Hepatocyte (in vitro differentiated cells): Measurements from ENCODE around the gene SLC16A8. TPM values are rescaled to one million over a fixed set of nuclear protein-coding genes. Genes with fewer than 3 reads are reported as not detected.

ENCODE experiments used
- DNase-seq: peaks from one replicate; pipeline ENCODE4 v3.0.0-alpha.2; 2016; ENCODE audit warnings: low spot score
- H2AFZ ChIP-seq: fragments of 200-600 bp; sonication (generic); 2 replicates; pipeline ENCODE4 v1.6.0; 2016; ENCODE audit warnings: antibody characterized with exemption, mild to moderate bottlenecking
- H3K27ac ChIP-seq: fragments of 200-600 bp; sonication (generic); 2 replicates; pipeline ENCODE4 v1.5.1; 2016; ENCODE audit warnings: mild to moderate bottlenecking
- H3K27me3 ChIP-seq: fragments of 200-600 bp; sonication (generic); 2 replicates; pipeline ENCODE4 v1.6.1; 2016
- H3K36me3 ChIP-seq: fragments of 200-600 bp; sonication (generic); replicated peaks from 2 replicates; pipeline ENCODE4 v1.5.1; 2016; ENCODE audit warnings: low read depth; ENCODE audit not compliant: insufficient read depth
- H3K4me1 ChIP-seq: fragments of 200-600 bp; sonication (generic); 2 replicates; pipeline ENCODE4 v1.5.1; 2016; ENCODE audit warnings: mild to moderate bottlenecking, moderate library complexity; ENCODE audit not compliant: insufficient read depth
- H3K4me2 ChIP-seq: fragments of 200-600 bp; sonication (generic); 2 replicates; pipeline ENCODE4 v1.6.0; 2016
- H3K4me3 ChIP-seq: fragments of 200-600 bp; sonication (generic); 2 replicates; pipeline ENCODE4 v1.5.1; 2016; ENCODE audit warnings: mild to moderate bottlenecking
- H3K79me2 ChIP-seq: fragments of 200-600 bp; sonication (generic); 2 replicates; pipeline ENCODE4 v1.6.0; 2017; ENCODE audit warnings: mild to moderate bottlenecking
- H3K9me2 ChIP-seq: fragments of 200-600 bp; sonication (generic); replicated peaks from 2 replicates; pipeline ENCODE4 v1.6.0; 2017; ENCODE audit warnings: mild to moderate bottlenecking; ENCODE audit not compliant: insufficient read depth
- H3K9me3 ChIP-seq: fragments of 200-600 bp; sonication (generic); 2 replicates; pipeline ENCODE4 v1.5.1; 2016; ENCODE audit warnings: low read depth, mild to moderate bottlenecking
- H4K20me1 ChIP-seq: fragments of 200-600 bp; sonication (generic); 2 replicates; pipeline ENCODE4 v1.6.0; 2016; ENCODE audit warnings: mild to moderate bottlenecking; ENCODE audit not compliant: insufficient read depth, poor library complexity, severe bottlenecking
- EZH2 ChIP-seq: fragments of 200-600 bp; sonication (generic); IDR thresholded peaks from 2 replicates; pipeline ENCODE4 v1.6.1; 2016; ENCODE audit warnings: antibody characterized with exemption, mild to moderate bottlenecking, borderline replicate concordance
- EZH2phosphoT487 ChIP-seq: fragments of 200-600 bp; sonication (generic); IDR thresholded peaks from one replicate; pipeline ENCODE4 v1.6.1; 2018; ENCODE audit warnings: antibody characterized with exemption, mild to moderate bottlenecking, low read depth, moderate library complexity; ENCODE audit not compliant: unreplicated experiment, severe bottlenecking
- WGBS: methylation state at CpG from one replicate; pipeline ENCODE4 v1.1.6; 2016; ENCODE audit warnings: low lambda C conversion rate; ENCODE audit errors: missing lambda C conversion rate; 5-methylcytosine and 5-hydroxymethylcytosine counted together
- polyA plus RNA-seq: library from polyadenylated mRNA; unstranded; fragments of >200 nt; fragmentation: Nextera tagmentation; extraction: Ambion mirVana; gene quantifications from 2 replicates; pipeline ENCODE4 v1.2.1, GENCODE V29; 2016
- total RNA-seq: library from RNA; depleted of rRNA; stranded (reverse); fragments of >200 nt; gene quantifications from 2 replicates; pipeline ENCODE4 v1.2.3, GENCODE V29; 2014
- TF ChIP-seq, protein P1 (sequence below): fragments of 200-600 bp; sonication (generic); IDR thresholded peaks from 2 replicates; pipeline ENCODE4 v1.5.1; 2016; ENCODE audit warnings: antibody characterized with exemption, mild to moderate bottlenecking; ENCODE audit not compliant: poor library complexity

SLC16A8 gene
- total and polyA plus RNA-seq, 2 experiments from 2014 or later, result 0.63 TPM; not detected in 1

DNA sequence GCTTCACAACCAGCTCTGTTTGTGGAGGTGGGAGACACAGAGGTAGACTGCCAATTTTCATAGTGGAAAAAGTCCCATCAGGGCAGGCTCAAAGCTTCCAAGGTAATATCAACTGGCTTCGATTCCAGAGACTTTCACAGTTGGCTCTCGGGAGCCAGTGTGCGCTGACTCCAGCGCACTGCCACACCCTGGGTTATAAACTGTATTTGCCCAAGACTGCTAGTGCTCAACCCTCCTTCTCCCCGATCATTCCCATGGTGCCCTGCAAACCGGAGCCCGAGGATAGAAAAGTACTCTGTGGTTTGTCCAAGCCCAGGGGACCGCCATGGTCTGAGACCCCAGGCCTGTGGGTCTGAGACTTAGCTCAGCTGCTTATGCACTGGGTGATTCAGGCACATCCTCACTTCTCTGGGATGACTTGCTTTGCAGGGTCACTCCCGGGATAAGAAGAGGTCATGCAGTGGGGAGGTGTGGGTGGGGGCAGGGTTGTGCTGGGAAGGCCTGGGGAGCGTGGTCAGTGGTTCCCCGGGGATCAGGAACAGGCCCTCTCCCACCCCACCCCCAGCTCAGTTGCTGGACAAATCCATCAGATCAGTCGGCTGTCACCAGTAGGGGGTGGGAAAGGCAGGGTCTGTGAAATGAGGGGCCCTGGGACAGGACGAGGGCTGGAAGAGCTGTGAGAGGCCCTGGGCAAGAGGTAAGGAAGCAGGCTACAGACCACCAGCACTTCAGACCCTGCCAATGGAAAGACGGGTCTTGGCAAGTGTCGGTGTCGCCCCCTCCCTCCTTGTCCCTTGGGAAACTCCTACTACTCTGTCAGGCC is 53.5 kb downstream of the SLC16A8 start:
- no peaks in the 10 kb centered on the region for H4K20me1 ChIP-seq
- no peaks in the 10 kb centered on the region for H3K36me3 ChIP-seq
- no peaks in the 10 kb centered on the region for H3K27me3 ChIP-seq
- no peaks in the 10 kb centered on the region for H3K79me2 ChIP-seq
- peak overlapping the region; percentile 44 for H3K4me2 ChIP-seq
- no peaks in the 10 kb centered on the region for H3K9me2 ChIP-seq
- 57% methylated on average over 15 of the region's 16 CpGs for WGBS
- H2AFZ ChIP-seq, result no peak overlapping the region
- TF ChIP-seq EZH2phosphoT487 (no peak), EZH2 (no peak)
- TF ChIP-seq, protein P1, sequence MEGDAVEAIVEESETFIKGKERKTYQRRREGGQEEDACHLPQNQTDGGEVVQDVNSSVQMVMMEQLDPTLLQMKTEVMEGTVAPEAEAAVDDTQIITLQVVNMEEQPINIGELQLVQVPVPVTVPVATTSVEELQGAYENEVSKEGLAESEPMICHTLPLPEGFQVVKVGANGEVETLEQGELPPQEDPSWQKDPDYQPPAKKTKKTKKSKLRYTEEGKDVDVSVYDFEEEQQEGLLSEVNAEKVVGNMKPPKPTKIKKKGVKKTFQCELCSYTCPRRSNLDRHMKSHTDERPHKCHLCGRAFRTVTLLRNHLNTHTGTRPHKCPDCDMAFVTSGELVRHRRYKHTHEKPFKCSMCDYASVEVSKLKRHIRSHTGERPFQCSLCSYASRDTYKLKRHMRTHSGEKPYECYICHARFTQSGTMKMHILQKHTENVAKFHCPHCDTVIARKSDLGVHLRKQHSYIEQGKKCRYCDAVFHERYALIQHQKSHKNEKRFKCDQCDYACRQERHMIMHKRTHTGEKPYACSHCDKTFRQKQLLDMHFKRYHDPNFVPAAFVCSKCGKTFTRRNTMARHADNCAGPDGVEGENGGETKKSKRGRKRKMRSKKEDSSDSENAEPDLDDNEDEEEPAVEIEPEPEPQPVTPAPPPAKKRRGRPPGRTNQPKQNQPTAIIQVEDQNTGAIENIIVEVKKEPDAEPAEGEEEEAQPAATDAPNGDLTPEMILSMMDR, result no peak
- no peak overlapping the region for H3K4me3 ChIP-seq
- H3K9me3 ChIP-seq, result no peaks in the 10 kb centered on the region
- H3K27ac ChIP-seq, result no peak overlapping the region
- peaks cover 14% of the 10 kb centered on the region for H3K4me1 ChIP-seq
- DNase-seq, result peak; percentile 50

DNA sequence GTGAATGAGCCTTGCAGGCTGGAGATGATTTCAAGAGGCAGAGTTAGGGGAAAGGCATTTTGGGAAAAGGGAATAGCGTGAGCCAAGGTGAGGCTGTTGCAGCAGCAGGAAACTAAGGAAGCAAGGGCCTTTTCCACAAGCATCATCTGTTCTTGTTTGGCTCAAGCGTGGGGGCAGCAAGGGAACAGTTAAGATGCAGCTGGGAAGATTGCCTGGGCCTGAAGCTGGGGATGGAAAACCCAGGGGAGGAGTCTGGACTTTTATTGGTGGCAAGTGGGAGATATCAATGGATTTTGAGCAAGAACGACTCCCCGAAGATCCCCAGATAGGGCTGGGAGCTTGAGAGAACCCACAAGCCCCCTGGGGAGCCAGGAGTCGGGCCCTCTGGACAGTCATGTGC is 54.1 kb downstream of the SLC16A8 start:
- H3K27me3 ChIP-seq, result no peaks in the 10 kb centered on the region
- H2AFZ ChIP-seq, result no peak overlapping the region
- TF ChIP-seq, protein P1, result no peak
- TF ChIP-seq EZH2phosphoT487, result no peak
- no peak for TF ChIP-seq EZH2
- 77% methylated on average over 5 of the region's 5 CpGs for WGBS
- peaks cover 14% of the 10 kb centered on the region for H3K4me1 ChIP-seq
- H4K20me1 ChIP-seq, result no peaks in the 10 kb centered on the region
- no peak for DNase-seq
- H3K4me2 ChIP-seq, result peak overlapping the region; percentile 44
- no peaks in the 10 kb centered on the region for H3K9me2 ChIP-seq
- H3K79me2 ChIP-seq, result no peaks in the 10 kb centered on the region
- H3K4me3 ChIP-seq, result no peak overlapping the region
- no peak overlapping the region for H3K27ac ChIP-seq
- H3K9me3 ChIP-seq, result no peaks in the 10 kb centered on the region
- H3K36me3 ChIP-seq, result no peaks in the 10 kb centered on the region

DNA sequence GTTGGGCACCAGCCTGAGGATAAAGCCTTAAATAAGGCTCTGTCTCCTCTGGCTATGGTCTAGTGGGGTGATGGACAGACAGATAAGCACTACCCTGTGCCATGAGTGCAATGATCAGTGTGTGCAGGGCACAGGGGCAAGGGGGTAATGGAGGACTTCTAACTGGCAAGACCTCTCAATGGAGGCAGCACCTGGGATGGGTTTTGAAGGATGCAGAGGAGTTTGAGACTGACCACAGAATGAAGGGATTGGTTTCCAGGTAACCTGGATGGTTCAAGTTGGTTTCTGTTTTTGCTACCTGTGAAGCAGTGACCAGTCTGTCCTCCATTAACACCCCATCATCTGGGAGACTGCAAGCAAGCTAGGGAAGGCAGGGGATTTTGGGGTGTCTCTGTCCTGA is 54.6 kb downstream of the SLC16A8 start:
- Histone ChIP-seq H3K36me3 (no peaks in the 10 kb centered on the region), H3K27me3 (no peaks in the 10 kb centered on the region), H4K20me1 (no peaks in the 10 kb centered on the region), H3K79me2 (no peaks in the 10 kb centered on the region), H3K27ac (no peak overlapping the region), H3K4me1 (peaks cover 13% of the 10 kb centered on the region), H3K9me2 (no peaks in the 10 kb centered on the region), H2AFZ (no peak overlapping the region), H3K4me3 (no peak overlapping the region), H3K4me2 (no peak overlapping the region), H3K9me3 (no peaks in the 10 kb centered on the region)
- no peak for DNase-seq
- TF ChIP-seq EZH2phosphoT487, result no peak
- TF ChIP-seq EZH2, result no peak
- TF ChIP-seq, protein P1, result no peak
